NCI-H2081 treated with DMSO at 0.1 percent for 48 hours (cell line): ENCODE results near the gene ARL14EPL.

ENCODE experiments used
- DNase-seq: peaks from one replicate; lab custom pipeline; 2025; lab: John Stamatoyannopoulos, UW

Gene ARL14EPL

DNA sequence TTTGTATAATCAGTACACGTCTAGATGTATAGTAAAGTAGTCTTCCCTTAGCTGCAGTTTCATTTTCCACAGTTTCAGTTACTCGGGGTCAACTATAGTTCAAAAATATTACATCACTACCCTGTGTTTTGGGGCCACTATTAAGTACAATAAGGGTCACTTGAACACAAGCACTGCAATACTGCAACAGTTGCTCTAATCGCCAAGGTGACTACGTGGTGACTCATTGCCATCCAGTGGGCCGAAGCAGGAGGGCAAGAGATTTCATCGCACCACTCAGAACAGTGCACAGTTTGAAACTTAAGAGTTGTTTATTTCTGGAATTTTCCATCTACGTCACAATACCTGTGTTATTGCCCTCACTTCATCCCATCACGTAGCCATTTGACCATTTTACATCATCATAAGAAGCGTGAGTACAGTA is at the start of gene ARL14EPL:
Gene ARL14EPL (plus strand): TSS at position 379 of the 424 bp plus-strand sequence. CDS start 18,994 bp downstream, outside the sequence.
- no peak for DNase-seq

- DNase-seq: no peak
Observed at GRCh38 chr5:115983519-115983918, 48.8 kb upstream of the ARL14EPL start.

- no peak for DNase-seq
Observed at GRCh38 chr5:115985802-115986757, 46.2 kb upstream of the ARL14EPL start.

DNA sequence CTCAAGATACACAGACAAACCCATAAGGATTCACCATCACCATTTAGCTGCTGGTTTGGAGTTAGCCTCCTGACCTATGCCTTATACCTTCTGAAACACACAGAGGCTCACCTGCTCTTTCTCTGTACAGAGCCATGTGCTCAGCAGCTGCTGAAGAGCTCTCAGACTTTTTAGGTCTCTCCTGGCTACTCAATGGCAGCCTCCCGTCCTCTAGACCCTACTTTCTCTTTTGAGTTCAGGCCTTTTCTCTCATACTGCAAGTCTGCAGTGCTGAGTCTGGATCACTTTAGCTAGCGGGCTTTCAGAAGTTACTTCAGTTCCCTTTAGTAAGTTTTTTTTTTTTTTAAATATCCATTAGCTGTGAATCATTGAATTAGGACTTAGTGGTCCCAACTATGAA is 44.3 kb upstream of the ARL14EPL start:
- no peak for DNase-seq

DNA sequence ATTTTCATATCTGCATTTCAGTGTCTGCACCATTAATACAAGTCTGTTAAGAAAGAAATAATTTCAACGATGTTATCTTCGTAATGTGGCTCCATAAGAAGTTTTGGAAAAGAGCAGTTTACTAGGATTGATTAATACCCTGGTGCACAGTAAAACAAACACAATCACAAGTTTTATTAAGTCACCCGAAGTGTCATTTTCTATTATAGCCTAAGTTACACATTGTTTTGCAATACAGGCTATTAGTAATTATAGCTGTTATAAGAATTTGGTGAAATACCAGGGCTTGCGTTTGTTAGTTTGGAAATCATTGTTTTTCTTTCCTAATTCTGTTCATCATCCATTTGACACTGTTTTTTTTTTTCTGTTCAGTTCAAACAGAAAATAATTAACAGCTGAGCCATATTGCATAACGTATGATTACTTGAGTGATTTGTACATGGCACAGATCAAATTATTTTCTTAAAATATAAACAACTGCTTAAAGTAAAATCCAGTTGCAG is 39.4 kb upstream of the ARL14EPL start:
- no peak for DNase-seq

DNA sequence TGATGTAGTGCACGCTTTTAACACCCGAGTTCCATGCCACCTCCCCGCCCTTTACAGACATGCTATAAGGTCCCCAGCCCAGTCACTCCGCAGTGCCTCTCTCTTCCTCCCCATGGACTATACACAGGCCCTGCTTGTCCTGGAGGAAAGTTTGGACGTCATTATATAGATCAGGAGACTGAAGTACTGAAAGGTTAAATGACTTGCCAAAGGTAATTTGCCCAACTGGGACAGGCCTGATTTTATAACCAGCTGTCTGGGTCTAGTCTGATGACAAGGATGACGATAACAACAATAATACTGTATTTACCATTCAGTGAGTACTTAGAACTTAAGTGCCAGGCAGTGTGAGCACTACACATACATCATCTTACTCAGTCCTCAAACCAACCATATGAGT is 36.9 kb upstream of the ARL14EPL start:
- no peak for DNase-seq

- no peak for DNase-seq
Observed at GRCh38 chr5:116002116-116002906, 30.0 kb upstream of the ARL14EPL start.

DNA sequence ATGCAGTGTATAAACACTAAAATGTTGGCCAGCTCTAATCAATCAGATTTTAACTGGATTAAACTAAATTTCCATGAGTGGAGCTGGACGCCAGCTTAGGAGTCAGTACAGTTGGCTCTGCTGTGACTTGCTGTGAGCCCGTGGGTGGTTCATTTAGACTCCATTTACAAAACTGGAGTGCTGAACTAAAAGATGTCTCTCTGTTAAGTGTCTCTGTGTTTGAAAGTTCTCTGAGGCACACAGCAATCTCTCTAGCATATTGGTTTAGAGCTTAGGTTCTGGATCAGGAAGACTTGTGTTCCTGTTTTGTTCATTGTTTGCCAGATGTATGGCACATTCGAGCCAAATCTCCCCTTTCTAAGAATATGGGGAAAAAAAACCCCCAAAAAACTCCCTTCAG is 28.0 kb upstream of the ARL14EPL start:
- no peak for DNase-seq

- DNase-seq: no peak
Observed at GRCh38 chr5:116009806-116010205, 22.5 kb upstream of the ARL14EPL start.

DNA sequence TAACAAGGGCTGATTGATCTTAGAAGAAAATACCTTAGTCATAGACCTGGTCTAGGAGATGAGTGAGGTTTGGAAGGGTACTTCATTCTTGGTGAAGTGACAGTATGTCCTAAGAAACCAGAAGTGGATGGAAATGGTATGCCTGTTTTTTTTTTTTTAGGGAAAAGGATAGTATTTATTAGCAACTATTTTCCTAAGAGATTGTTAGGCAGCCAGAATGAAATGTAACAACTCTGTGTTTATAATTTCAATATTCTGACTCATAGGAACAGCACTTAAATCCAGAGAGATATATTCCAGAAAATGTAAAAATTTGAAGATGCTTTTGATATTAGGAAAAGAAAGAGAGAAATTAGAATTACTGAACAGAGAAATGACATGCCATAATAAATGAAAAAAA is 21.2 kb upstream of the ARL14EPL start:
- no peak for DNase-seq

DNA sequence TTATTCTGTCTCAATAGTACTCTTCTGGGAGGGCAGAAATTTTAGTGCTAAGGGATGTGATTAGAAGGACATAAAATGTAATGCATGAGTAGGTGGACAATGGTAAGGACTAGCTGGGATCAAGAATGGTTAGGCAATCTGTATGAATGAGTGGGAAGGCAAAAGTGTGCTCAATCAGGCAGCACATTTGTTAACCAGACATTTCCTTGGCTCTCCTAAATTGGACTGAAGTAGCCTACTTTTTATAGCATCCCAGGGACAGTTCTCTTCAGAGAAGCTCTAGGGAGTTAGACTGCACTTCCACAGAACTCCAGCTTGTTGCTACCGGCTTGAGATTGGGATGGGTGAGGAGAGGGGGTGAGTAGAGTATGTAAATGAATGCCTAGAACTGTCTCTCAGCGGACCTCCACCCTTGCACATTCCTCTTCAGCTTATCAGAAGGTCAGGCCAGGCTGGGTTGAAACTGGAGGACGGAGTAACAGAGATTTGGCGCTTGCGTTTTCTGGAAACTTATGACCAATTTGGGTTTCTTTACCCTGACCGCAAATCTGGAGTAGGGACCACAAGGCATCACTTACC is 19.0 kb upstream of the ARL14EPL start:
- DNase-seq: no peak

DNA sequence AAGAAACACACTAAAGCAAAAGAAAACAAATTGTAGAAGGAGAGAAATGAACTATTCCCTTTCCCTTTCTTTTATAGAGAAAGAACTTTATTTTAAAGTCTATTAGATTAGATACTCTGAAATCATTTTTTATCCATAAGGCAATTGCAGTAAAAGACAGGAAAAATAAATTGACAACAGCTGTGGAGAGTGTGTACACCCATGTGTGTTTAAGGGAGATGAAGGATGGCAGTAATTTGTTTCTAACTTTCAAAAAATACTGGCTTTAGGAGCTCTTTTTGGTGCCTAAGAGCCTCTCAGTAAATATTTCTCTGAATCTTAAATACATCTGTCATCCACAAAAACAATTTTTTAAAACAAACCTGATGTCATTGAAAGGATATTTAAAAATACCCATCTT is 18.3 kb upstream of the ARL14EPL start:
- DNase-seq: no peak

DNA sequence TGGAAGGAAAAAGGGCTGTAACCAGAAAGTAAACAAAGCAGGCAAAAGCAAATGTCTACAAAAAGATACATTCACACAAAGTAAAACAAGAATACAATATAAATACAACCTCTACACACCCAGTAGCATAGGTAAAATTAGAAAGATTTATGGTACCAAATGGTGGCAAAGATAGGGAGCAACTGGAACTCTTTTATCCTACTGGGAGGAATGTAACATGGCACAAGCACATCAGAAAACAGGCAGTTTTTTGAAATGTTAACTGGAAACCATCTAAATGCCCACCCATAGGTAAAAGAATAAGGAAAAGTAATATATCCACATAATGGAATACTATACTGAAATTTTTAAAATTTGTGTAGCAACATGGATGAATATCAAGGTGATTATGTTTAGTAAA is 8.7 kb upstream of the ARL14EPL start:
- DNase-seq: no peak

- DNase-seq: no peak
Observed at GRCh38 chr5:116025866-116026265, 6.4 kb upstream of the ARL14EPL start.

DNA sequence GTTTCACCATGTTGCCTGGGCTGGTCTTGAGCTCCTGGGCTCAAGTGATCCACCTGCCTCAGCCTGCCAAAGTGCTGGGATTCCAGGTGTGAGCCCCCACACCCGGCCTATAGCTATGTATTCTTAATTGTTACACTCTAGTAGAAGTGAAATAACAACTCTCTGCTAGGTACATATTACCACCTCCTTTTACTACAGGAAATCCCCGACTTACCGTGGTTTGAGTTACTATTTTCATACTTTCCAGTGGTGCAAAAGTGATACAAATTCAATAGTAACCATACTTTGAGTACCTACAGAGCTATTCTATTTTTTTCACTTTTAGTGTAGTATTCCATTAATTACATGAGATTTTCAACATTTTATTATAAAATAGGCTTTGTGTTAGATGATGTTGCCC is 719 bp downstream of the ARL14EPL start:
- DNase-seq: no peak

DNA sequence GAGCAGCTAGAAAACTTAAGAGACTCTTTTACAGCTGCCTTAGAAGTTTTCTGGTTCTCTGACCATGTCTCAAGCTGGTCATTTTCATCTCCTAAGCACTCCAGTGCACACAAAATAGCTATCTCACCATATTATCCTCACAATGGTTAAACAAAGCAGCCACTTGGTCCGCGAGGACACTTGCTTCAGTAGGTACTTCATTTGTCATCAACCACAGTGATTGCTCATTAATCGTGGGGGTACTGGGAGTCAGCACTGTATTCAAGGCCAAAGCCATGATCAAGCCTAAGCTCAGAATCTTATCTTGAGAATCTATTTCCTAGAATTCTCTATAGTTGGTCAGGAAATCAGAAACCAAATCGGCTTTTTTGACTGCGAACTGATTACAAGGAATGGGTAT is 2.9 kb downstream of the ARL14EPL start:
- DNase-seq: no peak

GRCh38 chr5:116037236-116037822 is 5.1 kb downstream of the ARL14EPL start:
- no peak for DNase-seq

- DNase-seq: no peak
Observed at GRCh38 chr5:116038817-116039216, 6.5 kb downstream of the ARL14EPL start.

GRCh38 chr5:116042375-116042774 is 10.1 kb downstream of the ARL14EPL start:
- no peak for DNase-seq

DNA sequence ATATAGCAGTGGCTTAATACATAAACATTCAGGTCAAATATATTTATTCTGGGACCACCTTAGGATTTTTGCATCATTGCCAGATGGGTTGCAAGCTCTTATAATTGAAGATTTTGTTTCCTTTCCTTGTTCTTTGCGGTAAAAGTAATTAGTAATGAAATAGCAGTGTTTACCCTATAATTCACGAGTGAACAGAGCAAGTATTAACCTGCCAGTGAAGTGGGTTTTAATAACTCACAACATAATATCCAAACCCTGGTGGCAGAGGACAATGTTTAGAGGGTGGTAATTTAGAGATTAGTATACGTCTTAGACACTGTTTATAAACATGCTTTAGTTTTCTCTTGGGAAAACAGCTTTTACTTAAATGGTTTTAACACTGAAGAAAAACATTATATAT is 11.8 kb downstream of the ARL14EPL start:
- DNase-seq: no peak

GRCh38 chr5:116045821-116046220 is 13.5 kb downstream of the ARL14EPL start:
- DNase-seq: no peak

DNA sequence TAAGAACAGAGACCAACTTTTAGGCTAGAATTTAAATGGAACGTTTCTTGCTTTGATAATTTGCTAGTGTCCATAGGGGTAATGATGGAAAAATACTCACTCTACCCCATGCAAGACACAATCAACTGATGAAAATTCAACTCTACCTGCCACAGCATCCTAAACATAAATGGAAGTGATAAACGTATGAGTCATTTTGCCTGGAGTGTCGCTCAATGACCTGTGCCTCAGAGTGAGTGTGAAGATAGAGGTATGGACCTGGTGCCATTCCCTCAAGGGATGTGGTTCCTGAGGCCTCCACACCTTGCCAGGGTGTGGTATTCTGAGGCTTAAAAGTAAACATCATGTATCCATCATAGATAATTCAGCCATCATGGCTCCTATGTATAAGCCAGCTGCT is 14.0 kb downstream of the ARL14EPL start:
- DNase-seq: no peak
